B cell (primary cell): ENCODE data around the gene CRAMP1. TPM values are rescaled to one million over a fixed set of nuclear protein-coding genes. Genes with fewer than 3 reads are reported as not detected.
A peak's percentile ranks its signal among the peaks of the same experiment; 100 is the strongest.

ENCODE experiments used
- ATAC-seq: fragments of 200-7000 bp; cut with Tn5 transposase; one replicate; pipeline ENCODE4 v1.10.0; 2021; ENCODE audit warnings: low read depth, mild to moderate bottlenecking, moderate number of reproducible peaks, moderate library complexity
- CTCF ChIA-PET: fragments of 350-600 bp; sonication (Branson Sonifier 250); formaldehyde crosslinking; loops from one replicate; lab custom pipeline; 2021; ENCODE audit warnings: antibody characterized with exemption, inconsistent platforms; lab: Charles Lee
- POLR2A ChIA-PET: fragments of 350-600 bp; sonication (Branson Sonifier 250); formaldehyde crosslinking; loops from one replicate; lab custom pipeline; 2021; ENCODE audit warnings: antibody characterized with exemption; lab: Charles Lee
- DNase-seq: peaks from one replicate; pipeline ENCODE4 v3.0.0; 2013
- H2AFZ ChIP-seq: 2 replicates; pipeline ENCODE4 v1.6.1; 2012; ENCODE audit warnings: mild to moderate bottlenecking, low read depth, low read length; ENCODE audit not compliant: insufficient read depth, poor library complexity, severe bottlenecking
- H3K27ac ChIP-seq, 2 donors: 1 replicate in 1 of 2; 2 replicates in 1 of 2; pipeline ENCODE4 v1.5.1; 2012 to 2013; ENCODE audit warnings: low read length in 2 of 2, mild to moderate bottlenecking in 2 of 2, moderate library complexity in 1 of 2
- H3K27me3 ChIP-seq, 4 experiments: fragments of 200-600 bp in 1 of 4; sonication (generic) in 1 of 4; replicated peaks in 1 of 4; 1 replicate in 2 of 4; 2 replicates in 2 of 4; pipeline versions ENCODE4 v1.6.1 to v1.7.0; 2013 to 2016; ENCODE audit warnings: low read length in 3 of 4, mild to moderate bottlenecking in 2 of 4, mixed read lengths in 1 of 4, moderate library complexity in 1 of 4; ENCODE audit not compliant: insufficient read depth in 4 of 4, control insufficient read depth in 3 of 4; ENCODE audit errors: control extremely low read depth in 1 of 4
- H3K36me3 ChIP-seq, 2 experiments: replicated peaks in 1 of 2; 1 replicate in 1 of 2; 2 replicates in 1 of 2; pipeline versions ENCODE4 v1.6.1 to v1.7.1; 2013; ENCODE audit warnings: low read length in 1 of 2; ENCODE audit not compliant: insufficient read depth in 2 of 2, control insufficient read depth in 1 of 2; ENCODE audit errors: control extremely low read depth in 1 of 2, extremely low read depth in 1 of 2
- H3K4me1 ChIP-seq, 2 donors: fragments of 200-600 bp in 1 of 2; sonication (generic) in 1 of 2; 1 replicate in 1 of 2; 2 replicates in 1 of 2; pipeline versions ENCODE4 v1.5.1 to v1.6.1; 2013 to 2017; ENCODE audit warnings: low read length in 2 of 2; ENCODE audit not compliant: control insufficient read depth in 2 of 2, insufficient read depth in 2 of 2
- H3K4me2 ChIP-seq: replicated peaks from 2 replicates; pipeline ENCODE3; 2012; ENCODE audit warnings: mild to moderate bottlenecking, low read depth, low read length; ENCODE audit not compliant: poor library complexity, severe bottlenecking
- H3K4me3 ChIP-seq, 5 experiments: fragments of 200-600 bp in 1 of 5; sonication (generic) in 1 of 5; 1 replicate in 3 of 5; 2 replicates in 2 of 5; pipeline versions ENCODE4 v1.5.1 to v1.7.0; 2011 to 2016; ENCODE audit warnings: low read length in 4 of 5, mild to moderate bottlenecking in 4 of 5, low read depth in 2 of 5, control low read depth in 1 of 5, moderate library complexity in 1 of 5; ENCODE audit not compliant: insufficient read depth in 1 of 5; ENCODE audit errors: control extremely low read depth in 1 of 5, extremely low read depth in 1 of 5
- H3K79me2 ChIP-seq: fragments of 200-600 bp; sonication (generic); one replicate; pipeline ENCODE4 v1.6.0; 2016; ENCODE audit warnings: low read length; ENCODE audit not compliant: control insufficient read depth, insufficient read depth
- H3K9ac ChIP-seq: fragments of 200-600 bp; sonication (generic); 2 replicates; pipeline ENCODE4 v1.6.1; 2017; ENCODE audit warnings: mild to moderate bottlenecking, low read length, moderate library complexity
- H3K9me3 ChIP-seq, 3 donors: one replicate each; pipeline versions ENCODE4 v1.6.1 to v1.7.1; 2013; ENCODE audit warnings: low read length in 2 of 3; ENCODE audit not compliant: control insufficient read depth in 2 of 3, insufficient read depth in 1 of 3; ENCODE audit errors: control extremely low read depth in 1 of 3
- H4K20me1 ChIP-seq: 2 replicates; pipeline ENCODE4 v1.6.0; 2012; ENCODE audit warnings: mild to moderate bottlenecking, low read length; ENCODE audit not compliant: insufficient read depth, control insufficient read depth, poor library complexity, severe bottlenecking
- H3K27ac Mint-ChIP-seq: one replicate; pipeline ENCODE4 v1.8.0; 2021; ENCODE audit warnings: mixed read lengths
- H3K27me3 Mint-ChIP-seq: one replicate; pipeline ENCODE4 v1.8.0; 2021; ENCODE audit warnings: mixed read lengths
- H3K4me1 Mint-ChIP-seq: one replicate; pipeline ENCODE4 v1.8.0; 2021; ENCODE audit warnings: mixed read lengths
- H3K4me3 Mint-ChIP-seq: one replicate; pipeline ENCODE4 v1.8.0; 2021; ENCODE audit warnings: mixed read lengths
- H3K9me3 Mint-ChIP-seq: one replicate; pipeline ENCODE4 v1.8.0; 2022; ENCODE audit warnings: mixed read lengths; ENCODE audit not compliant: insufficient read depth
- CTCF ChIP-seq: fragments of 200-600 bp; IDR thresholded peaks from one replicate; pipeline ENCODE4 v1.8.0; 2022; ENCODE audit warnings: antibody characterized with exemption, mild to moderate bottlenecking
- EZH2 ChIP-seq: IDR thresholded peaks from 2 replicates; pipeline ENCODE4 v1.6.1; 2012; ENCODE audit warnings: borderline replicate concordance, low read depth, mild to moderate bottlenecking, moderate library complexity, low read length; ENCODE audit not compliant: insufficient read depth, poor library complexity, severe bottlenecking
- WGBS: methylation state at CpG from one replicate; pipeline ENCODE4 v1.1.5; 2013; ENCODE audit warnings: missing lambda C conversion rate; ENCODE audit not compliant: insufficient coverage; 5-methylcytosine and 5-hydroxymethylcytosine counted together
- intact Hi-C: fragments of 100-400 bp; cut with micrococcal nuclease; formaldehyde crosslinking; loops from one replicate; pipeline ENCODE4 v1.10.0; 2022
- polyA plus RNA-seq: library from polyadenylated mRNA; depleted of rRNA; stranded (reverse); fragments of >200 nt; gene quantifications from 2 replicates; pipeline ENCODE4 v1.2.3, GENCODE V29; 2012
- total RNA-seq, 2 donors: library from RNA; stranded (reverse); fragments of 120-200 nt in 1 of 2; gene quantifications; 1 replicate in 1 of 2; 2 replicates in 1 of 2; pipeline versions ENCODE4 v1.2.3 to v1.2.4, GENCODE V29; 2013 to 2022

Gene CRAMP1
- total and polyA plus RNA-seq, 2 donors (not counting 1 experiment from before 2014, with no cell fraction given) = 21.0 to 33.9 TPM

GRCh38 chr16:1709356-1709755 lies 97.2 kb downstream of the CRAMP1 start:
- Histone ChIP-seq H3K36me3 (peaks cover 0 to 18% of the 10 kb centered on the region in 2 experiments), H3K4me3 (no peak overlapping the region), H3K4me1 (peaks cover 39 to 65% of the 10 kb centered on the region in 2 donors), H4K20me1 (peaks cover 44% of the 10 kb centered on the region), H3K4me2 (no peak overlapping the region), H2AFZ (no peak overlapping the region), H3K27ac (no peak overlapping the region), H3K79me2 (peaks cover 90% of the 10 kb centered on the region), H3K9ac (no peak overlapping the region), H3K9me3 (no peaks in the 10 kb centered on the region), H3K27me3 (no peaks in the 10 kb centered on the region)
- no peak overlapping the region for H3K27ac Mint-ChIP-seq
- H3K4me3 Mint-ChIP-seq = no peak overlapping the region
- DNase-seq (no peak), ATAC-seq (no peak)
- TF ChIP-seq CTCF (no peak), EZH2 (no peak)
- 100% methylated on average over 5 of the region's 15 CpGs for WGBS
- H3K9me3 Mint-ChIP-seq = no peaks in the 10 kb centered on the region
- H3K27me3 Mint-ChIP-seq = no peaks in the 10 kb centered on the region
- peaks cover 64% of the 10 kb centered on the region for H3K4me1 Mint-ChIP-seq
- CTCF ChIA-PET = interaction anchor here (0.6 kb wide), 1 partner anchor 8 kb away, joined by 3 read pairs; no protein-coding TSS in a partner anchor
- intact Hi-C loops = loop anchor here (5.0 kb wide), 2 partner anchors 97 to 263 kb away; partner anchors contain the start of genes CRAMP1, IFT140 and TBL3
- POLR2A ChIA-PET = interaction anchor here (0.6 kb wide), 1 partner anchor 248 kb away, joined by 3 read pairs; no protein-coding TSS in a partner anchor

GRCh38 chr16:1710811-1711507 lies 98.8 kb downstream of the CRAMP1 start:
- H4K20me1 ChIP-seq = peaks cover 44% of the 10 kb centered on the region
- POLR2A ChIA-PET = interaction anchor here (0.6 kb wide), 1 partner anchor 50 kb away, joined by 3 read pairs; no protein-coding TSS in a partner anchor
- H3K4me2 ChIP-seq = no peak overlapping the region
- no peak overlapping the region for H3K4me3 ChIP-seq
- peaks cover 51 to 72% of the 10 kb centered on the region in 2 donors for H3K4me1 ChIP-seq
- intact Hi-C loops = no loop called here
- WGBS = 90% methylated on average over 7 of the region's 17 CpGs
- peak overlapping the region; percentile 41 to 46 for H3K27ac ChIP-seq
- H3K9ac ChIP-seq = no peak overlapping the region
- ATAC-seq (no peak), DNase-seq (no peak)
- Mint-ChIP-seq H3K4me1 (peaks cover 67% of the 10 kb centered on the region), H3K27me3 (no peaks in the 10 kb centered on the region), H3K27ac (peak overlapping the region; percentile 77), H3K4me3 (no peak overlapping the region), H3K9me3 (no peaks in the 10 kb centered on the region)
- H3K9me3 ChIP-seq = no peaks in the 10 kb centered on the region
- H3K79me2 ChIP-seq = peaks cover 100% of the 10 kb centered on the region
- peaks cover 0 to 18% of the 10 kb centered on the region in 2 experiments for H3K36me3 ChIP-seq
- H2AFZ ChIP-seq = no peak overlapping the region
- H3K27me3 ChIP-seq = no peaks in the 10 kb centered on the region
- TF ChIP-seq EZH2 (no peak), CTCF (no peak)
- CTCF ChIA-PET = interaction anchor here (0.8 to 0.9 kb wide), 4 partner anchors 10 to 68 kb away, joined by 3 to 4 read pairs (median 3); partner anchors contain the start of gene JPT2
